Caco-2 (cell line): ENCODE data around the gene ABCB8. TPM values are rescaled to one million over a fixed set of nuclear protein-coding genes. Genes with fewer than 3 reads are reported as not detected.

ENCODE experiments used
- BruUV-seq: library from RNA; stranded (reverse); fragments of 400-500 nt; replicated peaks from 2 replicates; lab custom pipeline; 2021; lab: Mats Ljungman, UMichigan
- CTCF ChIA-PET: fragments of 300-600 bp; sonication (Branson Sonifier 250); formaldehyde crosslinking; loops from one replicate; lab custom pipeline; 2022; ENCODE audit warnings: antibody characterized with exemption; lab: Charles Lee
- POLR2A ChIA-PET: fragments of 300-600 bp; sonication (Branson Sonifier 250); formaldehyde crosslinking; loops from one replicate; lab custom pipeline; 2022; ENCODE audit warnings: antibody characterized with exemption; lab: Charles Lee
- DNase-seq, 2 experiments: peaks; one replicate each; pipeline versions ENCODE4 v3.0.0 to v3.0.0-alpha.2; 2020 to 2022
- H3K27me3 ChIP-seq: replicated peaks from 2 replicates; pipeline ENCODE4 v1.6.0; 2011; ENCODE audit warnings: low read length; ENCODE audit not compliant: control insufficient read depth, insufficient read depth
- H3K36me3 ChIP-seq: 2 replicates; pipeline ENCODE4 v1.5.1; 2011; ENCODE audit warnings: low read length; ENCODE audit not compliant: control insufficient read depth, insufficient read depth
- H3K4me1 ChIP-seq: fragments of 250-450 bp; sonication (Bioruptor Pico); 2 replicates; pipeline ENCODE4 v1.5.1; 2020; ENCODE audit warnings: mild to moderate bottlenecking
- H3K4me3 ChIP-seq: 2 replicates; pipeline ENCODE4 v1.5.1; 2011; ENCODE audit warnings: low read depth, mild to moderate bottlenecking, control low read depth, low read length
- H3K9me3 ChIP-seq: fragments of 250-450 bp; sonication (Bioruptor Pico); 2 replicates; pipeline ENCODE4 v1.5.1; 2020; ENCODE audit warnings: mild to moderate bottlenecking, moderate library complexity
- H3K27ac Mint-ChIP-seq: one replicate; pipeline ENCODE4 v1.8.0; 2022; ENCODE audit warnings: mixed read lengths; ENCODE audit not compliant: unreplicated experiment
- H3K27me3 Mint-ChIP-seq: one replicate; pipeline ENCODE4 v1.8.0; 2022; ENCODE audit warnings: mixed read lengths; ENCODE audit not compliant: insufficient read depth, unreplicated experiment
- H3K36me3 Mint-ChIP-seq: one replicate; pipeline ENCODE4 v1.8.0; 2022; ENCODE audit warnings: mild to moderate bottlenecking, mixed read lengths; ENCODE audit not compliant: insufficient read depth, unreplicated experiment
- H3K4me1 Mint-ChIP-seq: one replicate; pipeline ENCODE4 v1.8.0; 2022; ENCODE audit warnings: low read depth, mixed read lengths; ENCODE audit not compliant: unreplicated experiment
- H3K4me3 Mint-ChIP-seq: one replicate; pipeline ENCODE4 v1.8.0; 2022; ENCODE audit warnings: mild to moderate bottlenecking, moderate library complexity, mixed read lengths; ENCODE audit not compliant: unreplicated experiment
- H3K9me3 Mint-ChIP-seq: one replicate; pipeline ENCODE4 v1.8.0; 2022; ENCODE audit warnings: mixed read lengths; ENCODE audit not compliant: unreplicated experiment
- CTCF ChIP-seq, 2 experiments: fragments of 200-600 bp in 1 of 2; IDR thresholded peaks; 1 replicate in 1 of 2; 2 replicates in 1 of 2; pipeline versions ENCODE4 v1.5.1 to v1.8.0; 2011 to 2022; ENCODE audit warnings: antibody characterized with exemption in 1 of 2, control low read depth in 1 of 2, inconsistent platforms in 1 of 2, low read depth in 1 of 2, low read length in 1 of 2, mild to moderate bottlenecking in 1 of 2, moderate library complexity in 1 of 2; ENCODE audit not compliant: insufficient read depth in 1 of 2, severe bottlenecking in 1 of 2, unreplicated experiment in 1 of 2
- intact Hi-C: fragments of 100-400 bp; cut with micrococcal nuclease; formaldehyde crosslinking; loops from one replicate; pipeline ENCODE4 v1.10.0; 2022; ENCODE audit not compliant: unreplicated experiment
- total RNA-seq: library from RNA; stranded (reverse); gene quantifications from 2 replicates; pipeline ENCODE4 v1.2.3, GENCODE V29; 2022

ABCB8 gene
- total RNA-seq, 1 experiment from 2014 or later = 30.8 TPM

GRCh38 chr7:151045262-151045661 lies 17.0 kb downstream of the ABCB8 start:
- no peaks in the 10 kb centered on the region; the same call in 1 of the 2 replicates for H3K27me3 ChIP-seq
- Mint-ChIP-seq H3K27ac (no peak overlapping the region), H3K4me1 (no peaks in the 10 kb centered on the region), H3K4me3 (no peak overlapping the region), H3K36me3 (no peaks in the 10 kb centered on the region), H3K9me3 (no peaks in the 10 kb centered on the region), H3K27me3 (peaks cover 4% of the 10 kb centered on the region)
- no peaks in the 10 kb centered on the region for H3K9me3 ChIP-seq
- H3K36me3 ChIP-seq = no peaks in the 10 kb centered on the region
- TF ChIP-seq CTCF (IDR thresholded peaks at IDR 0.05; ENCODE audit: insufficient read depth in 1 of 2, low read depth in 1 of 2, low read length in 1 of 2, severe bottlenecking in 1 of 2, unreplicated experiment in 1 of 2) = no peak
- no peak overlapping the region for H3K4me3 ChIP-seq
- POLR2A ChIA-PET = no interaction called here
- no peaks in the 10 kb centered on the region for H3K4me1 ChIP-seq
- no peak for DNase-seq
- CTCF ChIA-PET = no interaction called here
- no TSS peak for BruUV-seq
- intact Hi-C loops = no loop called here

- H3K36me3 ChIP-seq = no peaks in the 10 kb centered on the region
- ChIA-PET POLR2A (interaction anchor here (1.0 kb wide), 1 partner anchor 18 kb away, joined by 3 read pairs; the partner anchor contains the start of gene ABCB8), CTCF (no interaction called here)
- H3K9me3 ChIP-seq = no peaks in the 10 kb centered on the region
- intact Hi-C loops = no loop called here
- no peak for TF ChIP-seq CTCF (IDR thresholded peaks at IDR 0.05; ENCODE audit: insufficient read depth in 1 of 2, low read depth in 1 of 2, low read length in 1 of 2, severe bottlenecking in 1 of 2, unreplicated experiment in 1 of 2)
- H3K9me3 Mint-ChIP-seq = no peaks in the 10 kb centered on the region
- no peak overlapping the region for H3K27ac Mint-ChIP-seq
- BruUV-seq = no TSS peak
- peaks cover 4% of the 10 kb centered on the region for H3K27me3 Mint-ChIP-seq
- H3K4me3 Mint-ChIP-seq = no peak overlapping the region
- no peak for DNase-seq
- no peaks in the 10 kb centered on the region for H3K36me3 Mint-ChIP-seq
- no peaks in the 10 kb centered on the region for H3K4me1 ChIP-seq
- H3K4me3 ChIP-seq = no peak overlapping the region
- H3K27me3 ChIP-seq = no peaks in the 10 kb centered on the region; the same call in 1 of the 2 replicates
- H3K4me1 Mint-ChIP-seq = no peaks in the 10 kb centered on the region
Measured at GRCh38 chr7:151045967-151046366, 17.7 kb downstream of the ABCB8 start.

DNA sequence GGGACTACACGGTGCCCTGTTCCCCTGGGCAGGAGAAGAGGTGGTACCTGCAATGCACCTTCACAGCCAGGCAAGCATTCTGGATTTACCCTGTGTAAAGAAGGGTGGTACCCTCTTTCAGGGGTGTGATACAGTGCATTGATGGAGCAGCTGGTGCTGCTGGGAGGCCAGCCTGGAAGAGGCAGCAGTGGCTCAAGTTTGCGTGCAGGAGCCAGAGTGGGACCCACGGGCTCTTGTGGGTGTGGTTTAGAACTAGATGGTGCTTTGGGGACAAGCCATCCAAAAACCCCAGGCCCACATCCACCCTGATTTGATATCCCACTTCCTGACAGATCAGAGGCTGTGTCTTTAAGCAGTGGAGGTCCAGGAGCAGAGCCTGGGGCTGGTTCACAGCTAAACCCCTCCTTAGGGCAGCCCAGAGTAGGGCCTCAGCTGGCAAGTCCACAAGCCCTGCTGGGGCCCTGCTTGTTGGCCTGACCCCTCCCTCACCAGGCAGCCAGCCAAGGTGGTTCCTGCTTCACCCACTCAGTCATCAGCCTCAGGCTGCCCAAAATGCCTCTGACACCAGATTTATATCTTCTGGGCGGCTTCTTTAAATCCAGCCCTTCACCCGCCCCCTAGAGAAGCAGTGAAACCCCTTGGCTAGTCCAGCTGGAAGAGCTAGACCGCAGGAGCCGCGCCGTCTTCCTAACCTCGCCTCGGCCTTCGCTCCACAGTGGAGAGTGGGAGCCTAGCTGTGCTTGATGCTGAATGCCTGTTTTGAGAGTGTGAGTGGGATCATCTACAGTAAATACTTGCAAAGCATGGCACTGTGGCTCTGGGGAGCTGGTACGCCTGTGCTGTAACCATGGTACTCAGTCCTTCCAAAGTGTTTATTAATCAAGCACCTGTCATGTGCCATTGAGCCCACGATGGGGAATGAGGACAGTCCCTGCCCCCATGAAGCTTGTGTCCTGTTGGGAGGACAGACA lies 18.6 kb downstream of the ABCB8 start:
- peaks cover 4% of the 10 kb centered on the region for H3K27me3 Mint-ChIP-seq

More for the DNA sequence above, 18.6 kb downstream of the ABCB8 start:
- H3K36me3 ChIP-seq = no peaks in the 10 kb centered on the region
- no peak for TF ChIP-seq CTCF (IDR thresholded peaks at IDR 0.05; ENCODE audit: insufficient read depth in 1 of 2, low read depth in 1 of 2, low read length in 1 of 2, severe bottlenecking in 1 of 2, unreplicated experiment in 1 of 2)
- Mint-ChIP-seq H3K4me3 (no peak overlapping the region), H3K4me1 (no peaks in the 10 kb centered on the region), H3K36me3 (no peaks in the 10 kb centered on the region), H3K27ac (no peak overlapping the region), H3K9me3 (no peaks in the 10 kb centered on the region)
- no TSS peak for BruUV-seq
- no peak for DNase-seq
- no peaks in the 10 kb centered on the region for H3K4me1 ChIP-seq
- POLR2A ChIA-PET = interaction anchor here (1.0 kb wide), 1 partner anchor 19 kb away, joined by 3 read pairs; the partner anchor contains the start of gene ABCB8
- no peaks in the 10 kb centered on the region for H3K9me3 ChIP-seq
- CTCF ChIA-PET = interaction anchor here (0.6 kb wide), 1 partner anchor 22 kb away, joined by 6 read pairs; the partner anchor contains the start of gene ATG9B
- no peaks in the 10 kb centered on the region; the same call in 1 of the 2 replicates for H3K27me3 ChIP-seq
- H3K4me3 ChIP-seq = no peak overlapping the region
- intact Hi-C loops = no loop called here
